Peyer's patch (tissue), 4 donors: ENCODE data around the gene DAPK1. TPM values are rescaled to one million over a fixed set of nuclear protein-coding genes. Genes with fewer than 3 reads are reported as not detected.

ENCODE experiments used
- DNase-seq, 3 donors: peaks; one replicate each; pipeline ENCODE4 v3.0.0-alpha.2; 2017 to 2019
- H3K27ac ChIP-seq, 4 donors: fragments of 200-600 bp; sonication (generic); one replicate each; pipeline ENCODE4 v1.5.1; 2016 to 2019
- H3K27me3 ChIP-seq, 2 donors: fragments of 200-600 bp; sonication (generic); one replicate each; pipeline ENCODE4 v1.5.1; 2019
- H3K36me3 ChIP-seq, 3 donors: fragments of 200-600 bp; sonication (generic); one replicate each; pipeline ENCODE4 v1.5.1; 2016 to 2019
- H3K4me1 ChIP-seq, 4 donors: fragments of 200-600 bp; sonication (generic); one replicate each; pipeline ENCODE4 v1.5.1; 2016 to 2019
- H3K4me3 ChIP-seq, 4 donors: fragments of 200-600 bp; sonication (generic); 1 replicate in 3 of 4; 2 replicates in 1 of 4; pipeline ENCODE4 v1.5.1; 2016 to 2019; ENCODE audit warnings: mild to moderate bottlenecking in 1 of 4
- H3K9me3 ChIP-seq, 4 donors: fragments of 200-600 bp; sonication (generic); one replicate each; pipeline ENCODE4 v1.5.1; 2016 to 2019; ENCODE audit warnings: mild to moderate bottlenecking in 1 of 4
- POLR2A ChIP-seq, 2 donors: fragments of 450-650 bp; IDR thresholded peaks; one replicate each; pipeline ENCODE4 v1.5.1; 2017; ENCODE audit warnings: antibody characterized with exemption in 2 of 2, mild to moderate bottlenecking in 2 of 2, moderate library complexity in 2 of 2
- total RNA-seq, 4 donors: library from RNA; depleted of rRNA; stranded (reverse); fragments of >200 nt; gene quantifications; one replicate each; pipeline ENCODE4 v1.1.0, GENCODE V29; 2016
- TF ChIP-seq, protein P1 (sequence below), 6 experiments: fragments of 450-650 bp in 4 of 6; fragments of 200-600 bp in 2 of 6; sonication (generic) in 1 of 6; IDR thresholded peaks; one replicate each; pipeline ENCODE4 v1.5.1; 2017 to 2019; ENCODE audit warnings: antibody characterized with exemption in 6 of 6, mild to moderate bottlenecking in 3 of 6, moderate library complexity in 1 of 6

DAPK1 gene
- total RNA-seq, 4 donors from 2014 or later, result 45.4 to 96.4 (median 77.2) TPM

DNA sequence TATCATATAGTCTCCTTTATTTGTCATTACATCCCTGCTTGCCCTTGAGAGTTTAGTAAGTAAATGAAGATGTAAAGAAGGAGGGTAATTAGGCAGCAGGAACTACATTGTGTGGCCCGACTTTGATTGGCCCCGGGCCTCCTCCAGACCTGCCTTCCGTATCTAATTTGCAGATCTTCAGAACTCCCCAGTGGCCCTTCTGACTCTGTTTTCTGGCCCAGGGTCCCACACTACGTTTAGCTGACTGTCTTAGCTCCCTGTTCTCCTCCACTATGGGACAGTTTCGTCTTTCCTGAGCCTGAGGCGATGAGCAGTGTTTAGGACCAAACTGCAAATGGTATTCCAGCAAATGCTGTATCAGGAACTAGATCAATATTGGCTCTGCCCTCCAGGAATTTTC lies 206.7 kb downstream of the DAPK1 start:
- no peaks in the 10 kb centered on the region for H3K9me3 ChIP-seq
- no peak for DNase-seq
- H3K27ac ChIP-seq, result no peak overlapping the region
- H3K27me3 ChIP-seq, result no peaks in the 10 kb centered on the region
- TF ChIP-seq POLR2A (IDR thresholded peaks at IDR 0.05), result no peak
- TF ChIP-seq, protein P1, sequence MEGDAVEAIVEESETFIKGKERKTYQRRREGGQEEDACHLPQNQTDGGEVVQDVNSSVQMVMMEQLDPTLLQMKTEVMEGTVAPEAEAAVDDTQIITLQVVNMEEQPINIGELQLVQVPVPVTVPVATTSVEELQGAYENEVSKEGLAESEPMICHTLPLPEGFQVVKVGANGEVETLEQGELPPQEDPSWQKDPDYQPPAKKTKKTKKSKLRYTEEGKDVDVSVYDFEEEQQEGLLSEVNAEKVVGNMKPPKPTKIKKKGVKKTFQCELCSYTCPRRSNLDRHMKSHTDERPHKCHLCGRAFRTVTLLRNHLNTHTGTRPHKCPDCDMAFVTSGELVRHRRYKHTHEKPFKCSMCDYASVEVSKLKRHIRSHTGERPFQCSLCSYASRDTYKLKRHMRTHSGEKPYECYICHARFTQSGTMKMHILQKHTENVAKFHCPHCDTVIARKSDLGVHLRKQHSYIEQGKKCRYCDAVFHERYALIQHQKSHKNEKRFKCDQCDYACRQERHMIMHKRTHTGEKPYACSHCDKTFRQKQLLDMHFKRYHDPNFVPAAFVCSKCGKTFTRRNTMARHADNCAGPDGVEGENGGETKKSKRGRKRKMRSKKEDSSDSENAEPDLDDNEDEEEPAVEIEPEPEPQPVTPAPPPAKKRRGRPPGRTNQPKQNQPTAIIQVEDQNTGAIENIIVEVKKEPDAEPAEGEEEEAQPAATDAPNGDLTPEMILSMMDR (IDR thresholded peaks at IDR 0.05), result no peak
- H3K4me1 ChIP-seq, result no peaks in the 10 kb centered on the region
- H3K4me3 ChIP-seq, result no peak overlapping the region
- peaks cover 0 to 42% (median 0%) of the 10 kb centered on the region in 3 donors for H3K36me3 ChIP-seq

DNA sequence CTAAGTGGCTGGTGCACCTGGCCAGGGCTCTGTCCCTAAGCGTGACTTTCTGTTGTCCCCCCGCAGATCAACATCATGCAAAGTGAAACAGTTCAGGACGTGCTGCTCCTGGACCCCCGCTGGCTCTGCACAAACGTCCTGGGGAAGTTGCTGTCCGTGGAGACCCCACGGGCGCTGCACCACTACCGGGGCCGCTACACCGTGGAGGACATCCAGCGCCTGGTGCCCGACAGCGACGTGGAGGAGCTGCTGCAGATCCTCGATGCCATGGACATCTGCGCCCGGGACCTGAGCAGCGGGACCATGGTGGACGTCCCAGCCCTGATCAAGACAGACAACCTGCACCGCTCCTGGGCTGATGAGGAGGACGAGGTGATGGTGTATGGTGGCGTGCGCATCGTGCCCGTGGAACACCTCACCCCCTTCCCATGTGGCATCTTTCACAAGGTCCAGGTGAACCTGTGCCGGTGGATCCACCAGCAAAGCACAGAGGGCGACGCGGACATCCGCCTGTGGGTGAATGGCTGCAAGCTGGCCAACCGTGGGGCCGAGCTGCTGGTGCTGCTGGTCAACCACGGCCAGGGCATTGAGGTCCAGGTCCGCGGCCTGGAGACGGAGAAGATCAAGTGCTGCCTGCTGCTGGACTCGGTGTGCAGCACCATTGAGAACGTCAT lies 208.5 kb downstream of the DAPK1 start:
- H3K4me3 ChIP-seq, result no peak overlapping the region
- DNase-seq, result no peak
- no peak overlapping the region for H3K27ac ChIP-seq
- H3K27me3 ChIP-seq, result no peaks in the 10 kb centered on the region
- TF ChIP-seq, protein P1 (IDR thresholded peaks at IDR 0.05), result no peak
- no peak for TF ChIP-seq POLR2A (IDR thresholded peaks at IDR 0.05)
- peaks cover 0 to 30% (median 0%) of the 10 kb centered on the region in 3 donors for H3K36me3 ChIP-seq
- no peaks in the 10 kb centered on the region for H3K4me1 ChIP-seq
- no peaks in the 10 kb centered on the region for H3K9me3 ChIP-seq

DNA sequence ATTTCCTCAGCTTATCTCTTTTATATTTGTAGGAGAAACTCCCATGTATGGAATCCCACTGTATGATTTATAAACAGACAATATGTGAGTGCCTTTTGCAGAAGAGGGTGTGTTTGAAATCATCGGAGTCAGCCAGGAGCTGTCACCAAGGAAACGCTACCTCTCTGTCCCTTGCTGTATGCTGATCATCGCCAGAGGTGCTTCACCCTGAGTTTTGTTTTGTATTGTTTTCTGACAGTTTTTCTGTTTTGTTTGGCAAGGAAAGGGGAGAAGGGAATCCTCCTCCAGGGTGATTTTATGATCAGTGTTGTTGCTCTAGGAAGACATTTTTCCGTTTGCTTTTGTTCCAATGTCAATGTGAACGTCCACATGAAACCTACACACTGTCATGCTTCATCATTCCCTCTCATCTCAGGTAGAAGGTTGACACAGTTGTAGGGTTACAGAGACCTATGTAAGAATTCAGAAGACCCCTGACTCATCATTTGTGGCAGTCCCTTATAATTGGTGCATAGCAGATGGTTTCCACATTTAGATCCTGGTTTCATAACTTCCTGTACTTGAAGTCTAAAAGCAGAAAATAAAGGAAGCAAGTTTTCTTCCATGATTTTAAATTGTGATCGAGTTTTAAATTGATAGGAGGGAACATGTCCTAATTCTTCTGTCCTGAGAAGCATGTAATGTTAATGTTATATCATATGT lies 210.3 kb downstream of the DAPK1 start:
- Histone ChIP-seq H3K4me3 (no peak overlapping the region), H3K27ac (no peak overlapping the region), H3K36me3 (peaks cover 0 to 27% (median 0%) of the 10 kb centered on the region in 3 donors), H3K27me3 (no peaks in the 10 kb centered on the region), H3K9me3 (no peaks in the 10 kb centered on the region), H3K4me1 (no peaks in the 10 kb centered on the region)
- no peak for DNase-seq
- no peak for TF ChIP-seq POLR2A (IDR thresholded peaks at IDR 0.05)
- TF ChIP-seq, protein P1 (IDR thresholded peaks at IDR 0.05), result no peak

DNA sequence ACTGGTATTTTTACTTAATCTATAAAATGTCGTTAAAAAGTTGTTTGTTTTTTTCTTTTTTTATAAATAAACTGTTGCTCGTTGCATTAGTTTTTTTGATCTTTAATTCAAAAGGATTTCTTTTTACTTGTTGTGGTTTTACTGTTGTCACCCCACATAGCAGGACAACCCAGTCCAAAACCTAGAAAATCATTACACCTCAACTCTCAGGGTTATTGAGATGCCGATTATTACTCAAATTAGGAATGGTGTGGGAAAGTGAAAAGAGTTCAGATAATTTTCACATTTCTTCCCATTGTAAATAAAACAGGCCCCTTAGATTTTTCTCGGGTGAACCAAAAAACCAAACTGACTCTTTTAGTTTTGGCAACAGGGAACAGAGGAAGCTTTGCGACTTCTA lies 210.9 kb downstream of the DAPK1 start:
- peaks cover 0 to 21% (median 0%) of the 10 kb centered on the region in 3 donors for H3K36me3 ChIP-seq
- TF ChIP-seq, protein P1 (IDR thresholded peaks at IDR 0.05), result no peak
- no peak for TF ChIP-seq POLR2A (IDR thresholded peaks at IDR 0.05)
- no peaks in the 10 kb centered on the region for H3K4me1 ChIP-seq
- no peak for DNase-seq
- H3K27me3 ChIP-seq, result no peaks in the 10 kb centered on the region
- no peak overlapping the region for H3K4me3 ChIP-seq
- no peaks in the 10 kb centered on the region for H3K9me3 ChIP-seq
- no peak overlapping the region for H3K27ac ChIP-seq

DNA sequence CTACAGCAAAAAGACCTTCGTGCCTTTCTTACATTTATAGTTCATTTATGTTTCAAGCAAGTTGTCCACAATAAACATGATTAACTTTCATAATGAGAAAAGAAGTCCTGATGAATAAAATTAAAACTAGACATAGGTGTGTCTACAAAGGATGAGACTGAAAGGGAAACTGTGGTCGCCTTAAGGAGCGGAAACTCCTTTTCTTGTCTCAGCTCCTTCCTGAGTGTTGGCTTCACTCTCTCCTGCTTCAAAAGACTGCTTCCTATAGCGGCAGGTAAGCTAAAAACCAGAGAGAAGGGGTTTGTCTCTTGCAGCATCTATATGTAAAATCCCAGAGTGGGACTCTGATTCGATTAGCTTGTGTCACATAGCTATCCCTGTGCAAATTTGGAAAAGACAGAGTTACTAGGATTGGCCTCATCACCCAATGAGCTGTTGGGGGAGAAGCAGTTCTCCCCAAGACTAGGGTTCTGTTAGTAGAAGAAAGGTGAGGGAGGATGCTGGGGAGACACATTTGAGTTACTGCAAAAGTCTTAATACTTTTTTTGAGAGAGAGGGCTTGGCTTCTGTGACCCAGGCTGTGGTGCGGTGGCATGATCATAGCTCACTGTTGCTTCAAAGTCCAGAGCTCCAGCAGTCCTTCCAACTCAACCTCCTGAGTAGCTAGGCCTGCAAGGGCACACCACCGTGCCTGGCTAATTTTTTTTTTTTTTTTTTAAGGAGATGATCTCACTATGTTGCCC lies 211.5 kb downstream of the DAPK1 start:
- H3K36me3 ChIP-seq, result peaks cover 0 to 17% (median 0%) of the 10 kb centered on the region in 3 donors
- no peaks in the 10 kb centered on the region for H3K4me1 ChIP-seq
- H3K9me3 ChIP-seq, result no peaks in the 10 kb centered on the region
- H3K4me3 ChIP-seq, result no peak overlapping the region
- no peak for TF ChIP-seq POLR2A (IDR thresholded peaks at IDR 0.05)
- TF ChIP-seq, protein P1 (IDR thresholded peaks at IDR 0.05), result no peak
- no peak for DNase-seq
- H3K27ac ChIP-seq, result no peak overlapping the region
- no peaks in the 10 kb centered on the region for H3K27me3 ChIP-seq
